Ovary (tissue), 9 donors: Measurements from ENCODE around the gene MAP1LC3A. TPM values are rescaled to one million over a fixed set of nuclear protein-coding genes. Genes with fewer than 3 reads are reported as not detected.

Experiments used
- DNase-seq, 5 donors: peaks; one replicate each; pipeline ENCODE4 v3.0.0-alpha.2; 2019 to 2020
- H3K27ac ChIP-seq, 2 donors: fragments of 200-600 bp; one replicate each; pipeline versions ENCODE4 v1.5.1 to v1.8.0; 2019 to 2022
- H3K27me3 ChIP-seq: fragments of 200-600 bp; one replicate; pipeline ENCODE4 v1.8.0; 2022
- H3K36me3 ChIP-seq: fragments of 200-600 bp; sonication (generic); one replicate; pipeline ENCODE4 v1.5.1; 2019
- H3K4me1 ChIP-seq: one replicate; pipeline ENCODE4 v1.8.1; 2013; ENCODE audit warnings: mild to moderate bottlenecking, moderate library complexity; ENCODE audit not compliant: insufficient read depth
- H3K4me3 ChIP-seq: fragments of 200-600 bp; sonication (generic); one replicate; pipeline ENCODE4 v1.5.1; 2017
- H3K9me3 ChIP-seq, 2 donors: fragments of 200-600 bp in 1 of 2; sonication (generic) in 1 of 2; one replicate each; pipeline versions ENCODE4 v1.5.1 to v1.8.1; 2013 to 2019; ENCODE audit warnings: mild to moderate bottlenecking in 1 of 2, moderate library complexity in 1 of 2
- CTCF ChIP-seq, 3 donors: fragments of 450-650 bp in 2 of 3; fragments of 200-600 bp in 1 of 3; IDR thresholded peaks; one replicate each; pipeline versions ENCODE4 v1.5.1 to v1.8.0; 2016 to 2022; ENCODE audit warnings: antibody characterized with exemption in 3 of 3, mild to moderate bottlenecking in 1 of 3
- EP300 ChIP-seq: sonication (generic); formaldehyde crosslinking; IDR thresholded peaks from one replicate; pipeline ENCODE4 v1.6.1; 2017; ENCODE audit warnings: antibody characterized with exemption
- POLR2A ChIP-seq: fragments of 450-650 bp; IDR thresholded peaks from one replicate; pipeline ENCODE4 v1.6.1; 2017; ENCODE audit warnings: antibody characterized with exemption, mild to moderate bottlenecking, moderate library complexity
- WGBS, 3 donors: extraction: QIAGEN DNeasy Blood & Tissue Kit in 1 of 3; methylation state at CpG; one replicate each; pipeline versions ENCODE4 v1.1.5 to v1.1.7; 2013 to 2017; 5-methylcytosine and 5-hydroxymethylcytosine counted together
- intact Hi-C, 4 donors: fragments of 100-400 bp; cut with DNase I; formaldehyde crosslinking; loops; one replicate each; pipeline versions ENCODE4 v1.11.0 to v1.15.1; 2022 to 2023
- polyA plus RNA-seq, 2 donors: library from polyadenylated mRNA; stranded (reverse); fragments of 200-250 nt in 1 of 2; fragments of 350-450 nt in 1 of 2; fragmentation: Illumina TruSeq in 1 of 2; extraction: RNeasy Lipid Tissue Mini Kit (QIAGEN cat#74804) in 1 of 2; gene quantifications; one replicate each; pipeline ENCODE4 v1.2.3, GENCODE V29; 2013 to 2014
- total RNA-seq, 7 donors: library from RNA; depleted of rRNA in 2 of 7; stranded (reverse); fragments of >200 nt in 2 of 7; fragmentation: NEBNext Ultra II Directional in 3 of 7; extraction: Animal tissue kit (Norgen Biotek cat#: 25700) in 3 of 7; gene quantifications; one replicate each; pipeline versions ENCODE4 v1.1.0 to v1.2.4, GENCODE V29; 2016 to 2023
- donor health status: DM: no; HTN: no; CAD: no; lungs with moderate emphysema.
- donor health status: DM: no; HTN: no; CAD: no.
- donor health status: Bipolar disorder and iron deficiency.
- donor health status: DM: yes; HTN: yes; CAD: no.
- donor health status: DM: no; HTN: no; CAD: no.
- donor health status: DM: yes; HTN: yes; CAD: no.

MAP1LC3A gene
- total and polyA plus RNA-seq, 9 donors: 3.4 to 66.1 (median 36.0) TPM

- no peak overlapping the region for H3K27ac ChIP-seq
- no peaks in the 10 kb centered on the region for H3K4me1 ChIP-seq
- no peak overlapping the region for H3K4me3 ChIP-seq
- no peak for TF ChIP-seq EP300
- TF ChIP-seq POLR2A: no peak
- TF ChIP-seq CTCF (IDR thresholded peaks at IDR 0.05): no peak
- peak in 1 of 5 donors; percentile 2 for DNase-seq
- 89 to 91% (median 89%) methylated on average over 9 of the region's 9 CpGs for WGBS, 3 donors
- intact Hi-C loops: no loop called here
- no peaks in the 10 kb centered on the region for H3K9me3 ChIP-seq
- no peaks in the 10 kb centered on the region for H3K36me3 ChIP-seq
- no peaks in the 10 kb centered on the region for H3K27me3 ChIP-seq
Measured at GRCh38 chr20:34566978-34567891, 8.7 kb downstream of the MAP1LC3A start.

GRCh38 chr20:34567892-34568865 lies 9.7 kb downstream of the MAP1LC3A start:
- Histone ChIP-seq H3K27me3 (no peaks in the 10 kb centered on the region), H3K4me1 (no peaks in the 10 kb centered on the region), H3K36me3 (no peaks in the 10 kb centered on the region), H3K9me3 (no peaks in the 10 kb centered on the region), H3K27ac (no peak overlapping the region), H3K4me3 (no peak overlapping the region)
- TF ChIP-seq EP300 (no peak), CTCF (IDR thresholded peaks at IDR 0.05) (no peak), POLR2A (no peak)
- intact Hi-C loops: no loop called here
- peak in 1 of 5 donors; percentile 19 for DNase-seq
- 92 to 93% (median 92%) methylated on average over 15 of the region's 15 CpGs for WGBS, 3 donors

GRCh38 chr20:34569598-34569997 lies 11.1 kb downstream of the MAP1LC3A start:
- Histone ChIP-seq H3K27me3 (no peaks in the 10 kb centered on the region), H3K36me3 (no peaks in the 10 kb centered on the region), H3K4me1 (no peaks in the 10 kb centered on the region), H3K27ac (no peak overlapping the region), H3K9me3 (no peaks in the 10 kb centered on the region), H3K4me3 (no peak overlapping the region)
- intact Hi-C loops: no loop called here
- 91 to 97% (median 92%) methylated on average over 2 of the region's 2 CpGs for WGBS, 3 donors
- TF ChIP-seq CTCF (IDR thresholded peaks at IDR 0.05): no peak
- no peak for TF ChIP-seq POLR2A
- no peak for TF ChIP-seq EP300
- DNase-seq: no peak

GRCh38 chr20:34570859-34571306 lies 12.4 kb downstream of the MAP1LC3A start:
- intact Hi-C loops: no loop called here
- 35 to 44% (median 44%) methylated on average over 3 of the region's 3 CpGs for WGBS, 3 donors
- no peak for TF ChIP-seq EP300
- TF ChIP-seq CTCF (IDR thresholded peaks at IDR 0.05): no peak
- TF ChIP-seq POLR2A: no peak
- H3K27me3 ChIP-seq: no peaks in the 10 kb centered on the region
- no peak overlapping the region for H3K4me3 ChIP-seq
- DNase-seq: peak in 1 of 5 donors; percentile 5
- H3K36me3 ChIP-seq: no peaks in the 10 kb centered on the region
- H3K4me1 ChIP-seq: no peaks in the 10 kb centered on the region
- H3K9me3 ChIP-seq: no peaks in the 10 kb centered on the region
- H3K27ac ChIP-seq: no peak overlapping the region
